OCI-LY1 (cell line): ENCODE measurements around the gene SLCO4A1.

Source experiments
- H2AFZ ChIP-seq: fragments of 200-600 bp; sonication (generic), shearing (Covaris generic); 2 replicates; pipeline ENCODE4 v1.6.0; 2014; ENCODE audit warnings: antibody characterized with exemption, mild to moderate bottlenecking, low read length
- H3F3A ChIP-seq: fragments of 200-600 bp; sonication (generic), shearing (Covaris generic); 2 replicates; pipeline ENCODE4 v1.6.0; 2014; ENCODE audit warnings: mild to moderate bottlenecking, antibody characterized with exemption, low read length, moderate library complexity; ENCODE audit not compliant: insufficient read depth
- H3K27ac ChIP-seq: fragments of 200-600 bp; sonication (generic); 2 replicates; pipeline ENCODE4 v1.5.1; 2014; ENCODE audit warnings: low read length, mixed run types, mild to moderate bottlenecking, low read depth; ENCODE audit not compliant: poor library complexity, severe bottlenecking
- H3K27me3 ChIP-seq: fragments of 200-600 bp; sonication (generic); 2 replicates; pipeline ENCODE4 v1.6.0; 2014; ENCODE audit warnings: antibody characterized with exemption, mild to moderate bottlenecking, low read length, moderate library complexity; ENCODE audit not compliant: insufficient read depth
- H3K36me3 ChIP-seq: fragments of 200-600 bp; sonication (generic); 2 replicates; pipeline ENCODE4 v1.6.1; 2014; ENCODE audit warnings: mild to moderate bottlenecking, antibody characterized with exemption, low read length, moderate library complexity, mixed read lengths; ENCODE audit not compliant: insufficient read depth
- H3K4me1 ChIP-seq: fragments of 200-600 bp; sonication (generic); 2 replicates; pipeline ENCODE4 v1.5.1; 2014; ENCODE audit warnings: mild to moderate bottlenecking, low read length, moderate library complexity; ENCODE audit not compliant: insufficient read depth, severe bottlenecking
- H3K4me2 ChIP-seq: fragments of 200-600 bp; sonication (generic), shearing (Covaris generic); 2 replicates; pipeline ENCODE4 v1.6.1; 2014; ENCODE audit warnings: low read length
- H3K4me3 ChIP-seq: fragments of 200-600 bp; sonication (generic); 2 replicates; pipeline ENCODE4 v1.5.1; 2014; ENCODE audit warnings: low read length, low read depth, mild to moderate bottlenecking, mixed read lengths; ENCODE audit not compliant: poor library complexity, severe bottlenecking
- H3K79me2 ChIP-seq: fragments of 200-600 bp; shearing (Covaris generic); 2 replicates; pipeline ENCODE4 v1.6.1; 2016; ENCODE audit warnings: mixed run types, low read length, mixed read lengths; ENCODE audit not compliant: insufficient read depth
- H3K9ac ChIP-seq: fragments of 200-600 bp; sonication (generic), shearing (Covaris generic); 2 replicates; pipeline ENCODE4 v1.6.1; 2014; ENCODE audit warnings: mild to moderate bottlenecking, low read length, mixed read lengths
- H3K9me2 ChIP-seq: fragments of 200-600 bp; sonication (generic), shearing (Covaris generic); 2 replicates; pipeline ENCODE4 v1.6.1; 2014; ENCODE audit warnings: low read depth, mild to moderate bottlenecking, low read length, mixed read lengths
- H3K9me3 ChIP-seq: fragments of 200-600 bp; shearing (Covaris generic); 2 replicates; pipeline ENCODE4 v1.6.1; 2014; ENCODE audit warnings: low read length, mixed read lengths
- H4K20me1 ChIP-seq: fragments of 200-600 bp; sonication (generic), shearing (Covaris generic); 2 replicates; pipeline ENCODE4 v1.6.0; 2016; ENCODE audit warnings: mild to moderate bottlenecking, low read length; ENCODE audit not compliant: insufficient read depth
- CTCF ChIP-seq: fragments of 200-600 bp; sonication (generic), shearing (Covaris generic); IDR thresholded peaks from 2 replicates; pipeline ENCODE4 v1.5.1; 2017; ENCODE audit warnings: mild to moderate bottlenecking, antibody characterized with exemption, low read length, moderate library complexity, mixed read lengths
- EZH2 ChIP-seq: fragments of 200-600 bp; sonication (generic), shearing (Covaris generic); IDR thresholded peaks from 2 replicates; pipeline ENCODE4 v1.8.0; 2017; ENCODE audit warnings: borderline replicate concordance, mixed run types, mild to moderate bottlenecking, antibody characterized with exemption, low read length, moderate library complexity, mixed read lengths

Gene SLCO4A1

GRCh38 chr20:62644044-62644795 is 1.9 kb downstream of the SLCO4A1 start:
- H3K4me3 ChIP-seq: no peak overlapping the region

GRCh38 chr20:62644802-62645496 is 2.6 kb downstream of the SLCO4A1 start:
- H3K27ac ChIP-seq: no peak overlapping the region
- H3K9ac ChIP-seq: no peak overlapping the region

More at GRCh38 chr20:62644044-62644795, 1.9 kb downstream of the SLCO4A1 start:
- TF ChIP-seq CTCF (no peak), EZH2 (no peak)
- H4K20me1 ChIP-seq: no peaks in the 10 kb centered on the region
- H3K9me2 ChIP-seq: no peaks in the 10 kb centered on the region
- no peaks in the 10 kb centered on the region for H3K36me3 ChIP-seq
- no peaks in the 10 kb centered on the region for H3K79me2 ChIP-seq
- peaks cover 5% of the 10 kb centered on the region for H3K27me3 ChIP-seq
- H3K9me3 ChIP-seq: no peaks in the 10 kb centered on the region
- H3F3A ChIP-seq: no peaks in the 10 kb centered on the region
- H3K4me2 ChIP-seq: no peak overlapping the region
- no peak overlapping the region for H3K27ac ChIP-seq
- H3K9ac ChIP-seq: no peak overlapping the region
- H3K4me1 ChIP-seq: peaks cover 6% of the 10 kb centered on the region
- no peak overlapping the region for H2AFZ ChIP-seq

GRCh38 chr20:62645613-62646012 is 3.3 kb downstream of the SLCO4A1 start:
- Histone ChIP-seq H3K27ac (no peak overlapping the region), H3K4me3 (no peak overlapping the region), H3F3A (no peaks in the 10 kb centered on the region), H4K20me1 (no peaks in the 10 kb centered on the region), H3K9me3 (no peaks in the 10 kb centered on the region), H3K9ac (no peak overlapping the region), H3K4me2 (no peak overlapping the region), H3K4me1 (peaks cover 6% of the 10 kb centered on the region), H3K27me3 (peaks cover 6% of the 10 kb centered on the region), H2AFZ (no peak overlapping the region), H3K79me2 (no peaks in the 10 kb centered on the region), H3K9me2 (no peaks in the 10 kb centered on the region), H3K36me3 (no peaks in the 10 kb centered on the region)
- TF ChIP-seq CTCF (no peak), EZH2 (no peak)

More at GRCh38 chr20:62644802-62645496, 2.6 kb downstream of the SLCO4A1 start:
- no peaks in the 10 kb centered on the region for H3K79me2 ChIP-seq
- H3K4me2 ChIP-seq: no peak overlapping the region
- H4K20me1 ChIP-seq: no peaks in the 10 kb centered on the region
- H3K9me3 ChIP-seq: no peaks in the 10 kb centered on the region
- H2AFZ ChIP-seq: no peak overlapping the region
- no peaks in the 10 kb centered on the region for H3F3A ChIP-seq
- H3K9me2 ChIP-seq: no peaks in the 10 kb centered on the region
- no peak overlapping the region for H3K4me3 ChIP-seq
- H3K4me1 ChIP-seq: peaks cover 6% of the 10 kb centered on the region
- TF ChIP-seq CTCF (no peak), EZH2 (no peak)
- H3K36me3 ChIP-seq: no peaks in the 10 kb centered on the region
- peaks cover 5% of the 10 kb centered on the region for H3K27me3 ChIP-seq
